A549 (cell line): ENCODE measurements around the gene RORB. TPM values are rescaled to one million over a fixed set of nuclear protein-coding genes. Genes with fewer than 3 reads are reported as not detected.

Experiments
- ATAC-seq, 2 experiments: fragments of 200-7000 bp in 1 of 2; fragments of >200 bp in 1 of 2; cut with Nextera tagmentation in 1 of 2; cut with Tn5 transposase in 1 of 2; 3 replicates each; pipeline versions ENCODE4 v1.8.0 to v1.9.1; 2018 to 2020; ENCODE audit warnings: mild to moderate bottlenecking in 1 of 2, moderate library complexity in 1 of 2
- CTCF ChIA-PET: fragments of 300-600 bp; sonication (Branson Sonifier 250); formaldehyde crosslinking; extraction: SDS; loops from one replicate; lab custom pipeline; 2021; ENCODE audit warnings: antibody characterized with exemption, inconsistent platforms; lab: Yijun Ruan, JAX
- POLR2A ChIA-PET: fragments of 350-600 bp; formaldehyde crosslinking; extraction: SDS; loops from one replicate; lab custom pipeline; 2021; ENCODE audit warnings: antibody characterized with exemption, inconsistent platforms; lab: Yijun Ruan, JAX
- DNase-seq, 2 experiments: peaks; one replicate each; pipeline versions ENCODE4 v3.0.0 to v3.0.0-alpha.2; 2011 to 2016; ENCODE audit warnings: low read depth in 1 of 2, low spot score in 1 of 2
- FAIRE-seq: peaks from 2 replicates; lab custom pipeline; 2011; peaks lifted over from hg19 to GRCh38; lab: Jason Lieb, UNC
- H3K27ac ChIP-seq, 2 experiments: fragments of >200 bp; sonication (Bioruptor Twin); formaldehyde crosslinking; 3 replicates each; pipeline ENCODE4 v1.5.1; 2016 to 2017
- H3K4me1 ChIP-seq: fragments of >200 bp; sonication (Bioruptor Twin); formaldehyde crosslinking; 3 replicates; pipeline ENCODE4 v1.6.1; 2016
- H3K4me2 ChIP-seq: fragments of >200 bp; sonication (Bioruptor Twin); formaldehyde crosslinking; 3 replicates; pipeline ENCODE4 v1.6.1; 2016
- H3K4me3 ChIP-seq: fragments of >200 bp; sonication (Bioruptor Twin); formaldehyde crosslinking; 3 replicates; pipeline ENCODE4 v1.5.1; 2016
- H3K9me3 ChIP-seq: fragments of >200 bp; sonication (Bioruptor Twin); formaldehyde crosslinking; 3 replicates; pipeline ENCODE4 v1.6.1; 2016
- CBX8 ChIP-seq: fragments of 200-600 bp; sonication (generic); IDR thresholded peaks from 2 replicates; pipeline ENCODE4 v1.6.1; 2016
- CHD2 ChIP-seq: fragments of 150-350 bp; IDR thresholded peaks from 2 replicates; pipeline ENCODE4 v1.6.1; 2014; ENCODE audit warnings: low read length; ENCODE audit not compliant: partially characterized antibody
- EHF ChIP-seq: fragments of 250-450 bp; sonication (Bioruptor Pico); IDR thresholded peaks from 2 replicates; pipeline ENCODE4 v1.5.0; 2020; ENCODE audit warnings: mild to moderate bottlenecking
- HES2 ChIP-seq: fragments of >200 bp; sonication (Bioruptor Twin); formaldehyde crosslinking; IDR thresholded peaks from 2 replicates; pipeline ENCODE4 v1.6.1; 2016
- HMGXB4 ChIP-seq: fragments of 250-450 bp; sonication (Bioruptor Pico); IDR thresholded peaks from 2 replicates; pipeline ENCODE4 v1.5.0; 2021; ENCODE audit warnings: mild to moderate bottlenecking, moderate library complexity, borderline replicate concordance
- JUNB ChIP-seq: fragments of >200 bp; sonication (Bioruptor Twin); formaldehyde crosslinking; IDR thresholded peaks from 2 replicates; pipeline ENCODE4 v1.6.1; 2016
- KDM5A ChIP-seq: fragments of 200-600 bp; sonication (generic); IDR thresholded peaks from 2 replicates; pipeline ENCODE4 v1.6.1; 2016; ENCODE audit warnings: antibody characterized with exemption, mild to moderate bottlenecking
- MAFK ChIP-seq: fragments of 450-650 bp; IDR thresholded peaks from 2 replicates; pipeline ENCODE4 v1.6.1; 2014; ENCODE audit not compliant: partially characterized antibody
- MAX ChIP-seq: IDR thresholded peaks from 2 replicates; pipeline ENCODE4 v1.6.1; 2012
- RARB ChIP-seq: fragments of 250-450 bp; sonication (Bioruptor Pico); IDR thresholded peaks from 2 replicates; pipeline ENCODE4 v1.8.0; 2021; ENCODE audit warnings: mild to moderate bottlenecking, moderate library complexity
- REST ChIP-seq: fragments of 200-600 bp; sonication (generic); IDR thresholded peaks from 2 replicates; pipeline ENCODE4 v1.6.1; 2016; ENCODE audit warnings: antibody characterized with exemption, mild to moderate bottlenecking, moderate library complexity
- RNF2 ChIP-seq: fragments of 200-600 bp; sonication (generic); IDR thresholded peaks from 2 replicates; pipeline ENCODE4 v1.6.1; 2016; ENCODE audit warnings: low read depth, mild to moderate bottlenecking, antibody characterized with exemption, moderate library complexity, borderline replicate concordance
- TFCP2L1 ChIP-seq: fragments of 250-450 bp; sonication (Bioruptor Pico); IDR thresholded peaks from 2 replicates; pipeline ENCODE4 v1.5.0; 2021; ENCODE audit warnings: mild to moderate bottlenecking
- TP53 ChIP-seq: fragments of 250-450 bp; sonication (Bioruptor Pico); IDR thresholded peaks from 2 replicates; pipeline ENCODE4 v1.5.0; 2021; ENCODE audit warnings: mild to moderate bottlenecking, moderate library complexity
- ZNF302 ChIP-seq: fragments of 250-450 bp; sonication (Bioruptor Pico); IDR thresholded peaks from 2 replicates; pipeline ENCODE4 v1.9.0; 2021; ENCODE audit warnings: inconsistent platforms, mild to moderate bottlenecking, moderate library complexity
- ZSCAN20 ChIP-seq: fragments of 250-450 bp; sonication (Bioruptor Pico); IDR thresholded peaks from 2 replicates; pipeline ENCODE4 v1.8.0; 2022; ENCODE audit warnings: mild to moderate bottlenecking, moderate library complexity
- WGBS: methylation state at CpG from one replicate; pipeline ENCODE4 v1.1.6; 2017; ENCODE audit errors: missing lambda C conversion rate; 5-methylcytosine and 5-hydroxymethylcytosine counted together
- polyA minus RNA-seq: library from RNA; depleted of rRNA, polyadenylated mRNA; stranded (reverse); fragments of >200 nt; gene quantifications from 2 replicates; pipeline ENCODE4 v1.2.3, GENCODE V29; 2011; rRNA and poly(A)+ RNA removed
- polyA plus RNA-seq, 4 experiments: library from polyadenylated mRNA; depleted of rRNA in 3 of 4; stranded (reverse); fragments of >200 nt; fragmentation: RNase III in 1 of 4; extraction: RNeasy Plus Mini Kit Qiagen cat#74134 plus additional on column Dnase treatment in 1 of 4; gene quantifications; 2 replicates in 3 of 4; 3 replicates in 1 of 4; pipeline ENCODE4 v1.2.3, GENCODE V29; 2011 to 2017

The RORB gene
- polyA plus RNA-seq (2011; rRNA removed) (not detected in 2 replicates), polyA plus RNA-seq (2017; fragmentation: RNase III; extraction: RNeasy Plus Mini Kit Qiagen cat#74134 plus additional on column Dnase treatment) (not detected in 3 replicates), polyA minus RNA-seq (not detected in 2 replicates)
- polyA plus RNA-seq (2012; cell fraction: cytosol; rRNA removed): not detected in 2 replicates
- polyA plus RNA-seq (2012; cell fraction: nucleus; rRNA removed): not detected in 2 replicates

GRCh38 chr9:74496819-74497747 lies at the start of gene RORB:
TSS of gene RORB (plus strand) at chr9:74497335. CDS start at chr9:74497977, 642 bp downstream.
- FAIRE-seq: no peak
- 3% methylated on average over 35 of the region's 50 CpGs for WGBS
- Histone ChIP-seq H3K27ac (no peak within 1 kb of the TSS), H3K4me1 (peaks cover 10% of the 10 kb centered on the region; the same call in 2 of the 3 replicates), H3K9me3 (no peaks in the 10 kb centered on the region), H3K4me2 (peak within 1 kb of the TSS; percentile 93), H3K4me3 (peak within 1 kb of the TSS; percentile 46)
- ChIA-PET POLR2A (no interaction called here), CTCF (interaction anchor here (0.5 kb wide), 1 partner anchor 10 kb away, joined by 3 read pairs; no protein-coding TSS in a partner anchor)
- 0 out of 2 replicates have a peak, but pooled peaks have one; percentile 58 for TF ChIP-seq RNF2
- no peak for TF ChIP-seq TFCP2L1 (CRISPR knock-in tag)
- peak; percentile 54; the same call in 1 of the 2 replicates for TF ChIP-seq CBX8
- peak; percentile 64 to 91 for ATAC-seq
- DNase-seq: peak in 1 of 2 experiments; percentile 18

GRCh38 chr9:74447451-74448193 lies 49.5 kb upstream of the RORB start:
- H3K4me2 ChIP-seq: no peak overlapping the region
- ATAC-seq (no peak), FAIRE-seq (no peak), DNase-seq (no peak)
- no peak overlapping the region for H3K27ac ChIP-seq
- H3K4me1 ChIP-seq: no peaks in the 10 kb centered on the region
- no peak overlapping the region for H3K4me3 ChIP-seq
- ChIA-PET POLR2A (no interaction called here), CTCF (no interaction called here)
- H3K9me3 ChIP-seq: no peaks in the 10 kb centered on the region
- no peak for TF ChIP-seq RNF2
- no peak for TF ChIP-seq CHD2
- no peak for TF ChIP-seq ZNF302
- no peak for TF ChIP-seq HES2
- no peak for TF ChIP-seq MAFK
- TF ChIP-seq KDM5A: no peak
- no peak for TF ChIP-seq HMGXB4
- TF ChIP-seq RARB (CRISPR knock-in tag): no peak
- no peak for TF ChIP-seq ZSCAN20
- TF ChIP-seq JUNB: no peak
- no peak for TF ChIP-seq MAX
- no peak for TF ChIP-seq EHF
- TF ChIP-seq TP53: no peak
- no peak for TF ChIP-seq REST
- WGBS: 0% methylated on average over 2 of the region's 2 CpGs
